Cardiac septum (tissue), 1 donor: ENCODE data around the gene ARRB2. TPM values are rescaled to one million over a fixed set of nuclear protein-coding genes. Genes with fewer than 3 reads are reported as not detected.
A peak's percentile ranks its signal among the peaks of the same experiment; 100 is the strongest.
"Not testable (repeated sequence)": the region's sequence is repeated elsewhere in the genome, so short reads cannot be mapped to it uniquely, and the experiment has no call there.

Source experiments
- DNase-seq: peaks from one replicate; pipeline ENCODE4 v3.0.0-alpha.2; 2020; ENCODE audit warnings: low spot score
- intact Hi-C: fragments of 100-400 bp; cut with DNase I; formaldehyde crosslinking; loops from one replicate; pipeline ENCODE4 v1.14.0; 2022
- total RNA-seq: library from RNA; stranded (reverse); fragmentation: NEBNext Ultra II Directional; extraction: Animal tissue kit (Norgen Biotek cat#: 25700); gene quantifications from one replicate; pipeline ENCODE4 v1.2.1, GENCODE V29; 2021
- donor health status: DM: no; HTN: no; CAD: no.

ARRB2 gene
- total RNA-seq, 1 donor from 2014 or later: 20.8 TPM

- intact Hi-C loops: no loop called here
- no peak for DNase-seq
Observed at GRCh38 chr17:4696437-4696805, 14.0 kb upstream of the ARRB2 start.

GRCh38 chr17:4699401-4700056 is 10.9 kb upstream of the ARRB2 start:
- DNase-seq, intact Hi-C loops: not testable (repeated sequence)

DNA sequence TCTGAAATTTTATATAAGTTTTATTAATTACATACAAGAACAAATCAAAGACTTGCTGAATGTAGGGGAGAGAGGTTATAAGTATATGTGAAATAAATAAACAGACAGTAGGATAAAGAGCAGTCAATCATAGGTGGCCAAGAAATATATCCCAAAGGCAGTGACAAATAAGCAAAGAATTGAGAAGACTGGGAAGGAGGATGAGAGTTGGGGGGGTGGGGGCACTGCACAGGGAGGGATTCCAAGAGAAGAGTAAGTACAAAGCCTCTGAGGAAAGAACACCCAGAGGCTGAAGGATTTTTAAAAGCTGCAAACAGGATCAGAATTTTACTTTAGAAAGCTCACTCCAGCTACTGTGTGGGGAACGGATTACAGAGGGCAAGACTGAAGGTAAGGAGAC is 9.3 kb upstream of the ARRB2 start:
- intact Hi-C loops: no loop called here
- DNase-seq: no peak

- intact Hi-C loops: no loop called here
- no peak for DNase-seq
Observed at GRCh38 chr17:4703330-4703691, 7.1 kb upstream of the ARRB2 start.

DNA sequence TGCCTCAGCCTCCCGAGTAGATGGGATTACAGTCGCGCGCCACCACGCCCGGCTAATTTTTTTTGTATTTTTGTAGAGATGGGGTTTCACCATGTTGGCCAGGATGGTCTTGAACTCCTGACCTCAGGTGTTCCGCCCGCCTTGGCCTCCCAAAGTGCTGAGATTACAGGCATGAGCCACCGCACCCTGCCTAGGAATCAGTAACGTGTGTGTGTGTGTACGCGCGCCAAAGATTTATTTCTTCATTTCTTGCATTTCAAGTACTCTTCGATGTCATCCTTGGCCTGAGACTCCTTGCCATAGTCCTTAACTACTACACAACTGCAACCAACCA is 5.9 kb upstream of the ARRB2 start:
- not testable (repeated sequence) for DNase-seq

GRCh38 chr17:4704991-4705390 is 5.4 kb upstream of the ARRB2 start:
- intact Hi-C loops: no loop called here

More for the DNA sequence above, 5.9 kb upstream of the ARRB2 start:
- intact Hi-C loops: not testable (repeated sequence)

GRCh38 chr17:4706121-4706520 is 4.3 kb upstream of the ARRB2 start:
- intact Hi-C loops: no loop called here
- no peak for DNase-seq

More at GRCh38 chr17:4704991-4705390, 5.4 kb upstream of the ARRB2 start:
- DNase-seq: no peak

DNA sequence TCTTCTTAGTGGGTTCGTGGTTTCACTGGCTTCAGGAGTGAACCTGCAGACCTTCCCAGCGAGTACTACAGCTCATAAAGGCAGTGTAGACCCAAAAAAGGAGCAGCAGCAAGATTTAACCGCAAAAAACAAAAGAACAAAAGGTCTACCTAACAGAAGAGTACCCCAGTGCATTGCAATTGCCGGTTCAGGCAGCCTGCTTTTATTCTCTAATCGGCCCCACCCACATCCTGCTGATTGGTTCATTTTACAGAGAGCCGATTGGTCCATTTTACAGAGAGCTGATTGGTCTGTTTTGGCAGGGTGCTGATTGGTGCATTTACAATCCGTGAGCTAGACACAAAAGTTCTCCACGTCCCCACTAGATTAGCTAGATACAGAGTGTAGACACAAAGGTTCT is 2.0 kb upstream of the ARRB2 start:
- DNase-seq: no peak

DNA sequence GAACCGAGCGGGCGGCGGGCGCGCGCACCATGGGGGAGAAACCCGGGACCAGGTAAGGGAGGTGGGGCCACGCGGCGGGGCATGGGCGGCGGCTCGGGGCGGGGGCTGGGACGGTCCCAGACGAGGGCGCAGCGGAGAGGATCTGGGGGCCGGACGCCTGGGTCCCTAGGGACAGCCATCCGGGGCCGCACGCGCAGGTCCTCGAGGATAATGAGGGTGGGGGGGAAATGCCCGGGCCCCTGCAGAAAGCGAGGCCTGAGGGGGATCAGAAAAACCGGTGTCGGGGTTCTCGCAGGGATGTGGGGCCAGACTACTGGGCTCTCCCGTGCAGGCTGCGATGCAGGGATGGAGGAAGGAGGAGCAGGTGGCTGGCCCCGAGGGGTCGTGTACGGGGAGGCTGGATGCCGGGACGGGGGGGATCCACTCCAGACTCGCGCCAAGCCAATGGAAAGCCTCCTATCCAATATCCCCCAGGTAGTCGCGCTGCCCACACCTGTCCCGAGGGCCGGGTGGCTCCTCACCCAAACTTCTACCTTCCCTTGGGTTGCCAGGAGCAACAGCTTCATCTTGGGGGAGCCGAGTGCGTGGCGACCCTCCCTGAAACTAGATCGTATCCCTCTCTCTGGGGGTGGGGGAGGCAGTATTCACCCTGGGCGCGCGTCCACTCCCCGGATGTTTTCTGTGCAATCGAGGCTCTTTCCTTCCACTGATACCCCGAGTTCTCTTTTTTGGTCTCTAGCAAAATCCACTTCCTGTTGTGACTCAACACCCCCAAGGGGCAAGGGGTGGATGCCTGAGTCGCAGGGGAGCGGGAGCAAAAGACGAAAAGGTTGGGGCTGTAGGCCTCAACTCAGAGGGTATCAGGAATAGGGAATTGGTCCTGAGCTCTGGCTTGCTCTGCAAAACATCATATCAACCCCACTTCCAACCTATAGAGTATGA is 532 bp downstream of the ARRB2 start:
- DNase-seq: peak; percentile 84
- intact Hi-C loops: loop anchor here (1.0 to 5.0 kb wide), 3 partner anchors 20 to 191 kb away; partner anchors contain the start of genes CHRNE, GLTPD2, MED11 and VMO1

More for the DNA sequence above, 2.0 kb upstream of the ARRB2 start:
- intact Hi-C loops: no loop called here

GRCh38 chr17:4711661-4712181 is 1.3 kb downstream of the ARRB2 start:
- intact Hi-C loops: loop anchor here (5.0 kb wide), 2 partner anchors 76 to 191 kb away; partner anchors contain the start of genes CHRNE, GLTPD2 and VMO1

DNA sequence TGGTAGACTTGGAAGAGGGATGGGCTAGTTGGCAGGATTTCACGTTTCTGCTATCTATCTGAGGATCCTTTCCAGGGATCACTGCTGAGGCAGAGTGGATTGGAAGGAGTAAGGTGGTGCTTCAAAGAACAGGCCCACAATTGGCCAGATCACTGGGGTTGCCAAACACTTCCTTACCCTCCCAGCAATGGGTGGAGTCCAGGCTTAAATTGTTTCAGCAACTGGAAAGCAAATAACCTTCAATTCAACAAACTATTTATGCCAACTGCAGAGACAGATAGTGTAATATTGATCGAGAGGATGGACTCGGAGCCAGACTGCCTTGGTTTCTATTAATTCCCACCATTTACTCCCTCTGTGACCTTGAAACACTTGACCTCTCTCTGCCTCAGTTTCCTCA is 2.1 kb downstream of the ARRB2 start:
- no peak for DNase-seq
- intact Hi-C loops: loop anchor here (5.0 kb wide), 2 partner anchors 75 to 190 kb away; partner anchors contain the start of genes CHRNE, GLTPD2 and VMO1

More at GRCh38 chr17:4711661-4712181, 1.3 kb downstream of the ARRB2 start:
- DNase-seq: no peak

DNA sequence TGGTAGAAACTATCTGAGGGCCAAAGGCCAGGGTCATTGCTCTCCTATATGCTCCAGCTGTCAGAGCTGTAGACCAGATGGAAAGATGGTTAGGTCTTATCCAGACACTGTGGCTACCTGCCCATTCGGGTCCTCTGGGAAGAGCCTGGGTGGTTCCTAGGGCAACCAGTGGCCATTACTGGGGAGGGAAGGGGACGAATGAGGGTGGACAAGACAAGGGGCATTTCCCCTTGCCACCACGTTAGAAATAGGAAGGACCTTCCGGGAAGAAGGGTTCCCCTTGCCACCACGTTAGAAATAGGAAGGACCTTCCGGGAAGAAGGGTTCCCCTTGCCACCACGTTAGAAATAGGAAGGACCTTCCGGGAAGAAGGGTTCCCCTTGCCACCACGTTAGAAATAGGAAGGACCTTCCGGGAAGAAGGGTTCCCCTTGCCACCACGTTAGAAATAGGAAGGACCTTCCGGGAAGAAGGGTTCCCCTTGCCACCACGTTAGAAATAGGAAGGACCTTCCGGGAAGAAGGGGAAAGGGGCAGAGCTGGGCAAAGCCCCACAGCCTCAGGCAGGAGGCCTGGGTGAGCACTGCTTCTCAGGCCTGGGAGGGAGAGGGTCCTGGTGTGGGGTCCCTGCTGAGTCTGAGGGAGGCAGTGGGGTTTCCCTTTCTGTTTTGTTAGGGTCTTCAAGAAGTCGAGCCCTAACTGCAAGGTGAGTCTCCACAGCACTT is 4.1 kb downstream of the ARRB2 start:
- intact Hi-C loops: loop anchor here (5.0 kb wide), 2 partner anchors 73 to 188 kb away; partner anchors contain the start of genes CHRNE, GLTPD2 and VMO1
- DNase-seq: not testable (repeated sequence)

DNA sequence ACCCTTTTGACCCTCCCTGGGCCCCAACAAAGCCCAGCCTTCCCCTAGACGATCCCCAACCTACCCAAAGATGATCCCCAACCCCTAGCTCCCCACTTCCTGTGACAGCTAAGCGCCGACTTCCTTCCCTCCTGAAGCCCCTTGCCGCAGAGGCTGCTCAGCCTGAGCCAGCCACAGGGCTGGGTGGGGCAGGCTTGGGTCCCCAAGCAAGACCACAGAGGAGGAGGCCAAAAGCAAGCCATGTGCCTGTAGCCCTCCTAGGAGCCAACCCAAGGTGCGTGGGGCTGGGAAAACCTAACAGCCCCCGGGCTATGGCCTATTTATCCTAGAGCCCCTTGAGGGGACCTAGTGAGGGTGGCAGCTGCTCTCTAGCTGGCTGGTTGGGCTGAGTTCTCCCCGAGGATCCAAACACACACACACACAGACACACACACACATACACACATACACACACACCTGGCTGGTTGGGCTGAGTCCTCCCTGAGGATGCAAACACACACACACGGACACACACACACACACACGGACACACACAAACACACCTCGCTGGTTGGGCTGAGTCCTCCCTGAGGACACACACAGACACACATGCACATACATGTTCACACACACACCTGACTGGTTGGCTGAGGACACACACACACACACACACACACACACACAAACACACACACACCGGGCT is 4.8 kb downstream of the ARRB2 start:
- no peak for DNase-seq
- intact Hi-C loops: no loop called here

DNA sequence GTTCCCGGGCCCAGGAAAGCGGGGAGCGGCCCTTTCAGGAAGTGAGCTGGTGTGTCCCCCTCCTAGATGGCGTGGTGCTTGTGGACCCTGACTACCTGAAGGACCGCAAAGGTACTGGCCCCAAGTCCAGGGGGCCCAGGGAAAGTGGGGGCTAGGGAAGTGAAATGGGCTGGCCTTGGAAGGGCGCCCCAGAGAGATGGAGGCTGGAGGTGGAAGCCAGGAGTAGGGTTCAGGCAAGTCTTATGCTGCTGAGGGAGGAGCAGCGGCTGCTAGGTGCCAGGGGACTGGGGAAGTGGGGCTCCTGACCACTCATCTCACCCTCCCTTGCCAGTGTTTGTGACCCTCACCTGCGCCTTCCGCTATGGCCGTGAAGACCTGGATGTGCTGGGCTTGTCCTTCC is 5.6 kb downstream of the ARRB2 start:
- intact Hi-C loops: no loop called here
- DNase-seq: no peak

DNA sequence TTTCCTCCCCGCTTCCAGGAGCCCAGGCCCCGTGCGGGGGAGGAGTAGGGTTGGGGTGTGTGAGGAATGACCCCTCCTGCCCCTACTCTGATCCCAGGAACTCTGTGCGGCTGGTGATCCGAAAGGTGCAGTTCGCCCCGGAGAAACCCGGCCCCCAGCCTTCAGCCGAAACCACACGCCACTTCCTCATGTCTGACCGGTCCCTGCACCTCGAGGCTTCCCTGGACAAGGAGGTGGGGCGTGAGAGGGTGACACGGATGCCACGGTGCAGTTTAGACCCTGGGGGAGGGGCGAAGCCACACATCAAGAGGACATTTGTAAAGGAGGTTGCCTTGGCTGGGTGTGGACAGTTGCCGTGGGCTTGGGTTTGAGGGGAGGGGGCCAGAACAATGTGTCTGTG is 7.4 kb downstream of the ARRB2 start:
- peak; percentile 88 for DNase-seq
- intact Hi-C loops: no loop called here

- intact Hi-C loops: no loop called here
- DNase-seq: no peak
Observed at GRCh38 chr17:4718276-4718675, 7.8 kb downstream of the ARRB2 start.

- intact Hi-C loops: no loop called here
- no peak for DNase-seq
Observed at GRCh38 chr17:4719146-4719545, 8.7 kb downstream of the ARRB2 start.

GRCh38 chr17:4719684-4720221 is 9.3 kb downstream of the ARRB2 start:
- no peak for DNase-seq
- intact Hi-C loops: no loop called here

GRCh38 chr17:4720787-4721186 is 10.4 kb downstream of the ARRB2 start:
- no peak for DNase-seq
- intact Hi-C loops: no loop called here
